Activated CD4-positive, alpha-beta T cell treated with anti-CD3 and anti-CD28 coated beads, Interleukin-2, amount 50 U/mL, for 4 hours (primary cell): Measurements from ENCODE around the gene TRAPPC10.

Source experiments
- DNase-seq, 2 experiments: peaks; one replicate each; pipeline ENCODE4 v3.0.0-alpha.2; 2020

Gene TRAPPC10

GRCh38 chr21:44071359-44072104 lies 59.4 kb downstream of the TRAPPC10 start:
- DNase-seq = no peak

- DNase-seq = no peak
Measured at GRCh38 chr21:44072111-44072510, 60.0 kb downstream of the TRAPPC10 start.

GRCh38 chr21:44074315-44074958 lies 62.3 kb downstream of the TRAPPC10 start:
- no peak for DNase-seq

GRCh38 chr21:44076316-44076715 lies 64.2 kb downstream of the TRAPPC10 start:
- DNase-seq = no peak

- DNase-seq = no peak
Measured at GRCh38 chr21:44078411-44078981, 66.4 kb downstream of the TRAPPC10 start.

- no peak for DNase-seq
Measured at GRCh38 chr21:44079446-44079845, 67.3 kb downstream of the TRAPPC10 start.

- no peak for DNase-seq
Measured at GRCh38 chr21:44079846-44080245, 67.7 kb downstream of the TRAPPC10 start.

- DNase-seq = no peak
Measured at GRCh38 chr21:44082648-44083440, 70.7 kb downstream of the TRAPPC10 start.

GRCh38 chr21:44083631-44084291 lies 71.7 kb downstream of the TRAPPC10 start:
- DNase-seq = peak; percentile 48 to 54

- DNase-seq = no peak
Measured at GRCh38 chr21:44084496-44085241, 72.6 kb downstream of the TRAPPC10 start.

- DNase-seq = no peak
Measured at GRCh38 chr21:44085491-44086321, 73.6 kb downstream of the TRAPPC10 start.

GRCh38 chr21:44086636-44087425 lies 74.7 kb downstream of the TRAPPC10 start:
- no peak for DNase-seq

GRCh38 chr21:44087426-44088400 lies 75.6 kb downstream of the TRAPPC10 start:
- no peak for DNase-seq

- no peak for DNase-seq
Measured at GRCh38 chr21:44088401-44088780, 76.3 kb downstream of the TRAPPC10 start.

GRCh38 chr21:44089001-44089911 lies 77.1 kb downstream of the TRAPPC10 start:
- no peak for DNase-seq

- DNase-seq = no peak
Measured at GRCh38 chr21:44090325-44090724, 78.2 kb downstream of the TRAPPC10 start.

GRCh38 chr21:44092211-44092610 lies 80.1 kb downstream of the TRAPPC10 start:
- DNase-seq = no peak

GRCh38 chr21:44093761-44094160 lies 81.7 kb downstream of the TRAPPC10 start:
- no peak for DNase-seq
